IgD-negative memory B cell (primary cell): ENCODE measurements around the gene NPLOC4. TPM values are rescaled to one million over a fixed set of nuclear protein-coding genes. Genes with fewer than 3 reads are reported as not detected.

ENCODE experiments used
- H3K27ac Mint-ChIP-seq, 3 donors: one replicate each; pipeline ENCODE4 v1.8.0; 2020 to 2022; ENCODE audit warnings: mild to moderate bottlenecking in 3 of 3, mixed read lengths in 3 of 3, moderate library complexity in 1 of 3
- H3K27me3 Mint-ChIP-seq: one replicate; pipeline ENCODE4 v1.8.0; 2021; ENCODE audit warnings: mixed read lengths
- H3K36me3 Mint-ChIP-seq: one replicate; pipeline ENCODE4 v1.8.0; 2020; ENCODE audit warnings: mild to moderate bottlenecking, mixed read lengths
- H3K4me1 Mint-ChIP-seq, 3 donors: one replicate each; pipeline ENCODE4 v1.8.0; 2020 to 2022; ENCODE audit warnings: mixed read lengths in 3 of 3, mild to moderate bottlenecking in 1 of 3
- H3K4me3 Mint-ChIP-seq, 4 donors: one replicate each; pipeline ENCODE4 v1.8.0; 2020 to 2022; ENCODE audit warnings: mild to moderate bottlenecking in 4 of 4, mixed read lengths in 4 of 4, moderate library complexity in 3 of 4
- H3K9me3 Mint-ChIP-seq, 3 donors: one replicate each; pipeline ENCODE4 v1.8.0; 2020 to 2021; ENCODE audit warnings: mixed read lengths in 3 of 3, mild to moderate bottlenecking in 1 of 3
- polyA plus RNA-seq: library from polyadenylated mRNA; unstranded; fragments of 300-500 nt; fragmentation: Illumina TruSeq; gene quantifications from one replicate; pipeline ENCODE4 v1.2.3, GENCODE V29; 2021

The NPLOC4 gene
- polyA plus RNA-seq, 1 donor from 2014 or later = 53.5 TPM

- Mint-ChIP-seq H3K27ac (peak overlapping the region; percentile 94 to 97 (median 96)), H3K27me3 (no peaks in the 10 kb centered on the region), H3K4me3 (peak overlapping the region; percentile 88 to 96 (median 91)), H3K9me3 (no peaks in the 10 kb centered on the region), H3K4me1 (peaks cover 10 to 23% (median 21%) of the 10 kb centered on the region in 3 donors), H3K36me3 (no peaks in the 10 kb centered on the region)
Observed at GRCh38 chr17:81518113-81518784, 118.7 kb downstream of the NPLOC4 start.

- peak overlapping the region; percentile 88 to 96 (median 91) for H3K4me3 Mint-ChIP-seq
- no peaks in the 10 kb centered on the region for H3K36me3 Mint-ChIP-seq
- H3K9me3 Mint-ChIP-seq = no peaks in the 10 kb centered on the region
- peaks cover 10 to 23% (median 22%) of the 10 kb centered on the region in 3 donors for H3K4me1 Mint-ChIP-seq
- no peaks in the 10 kb centered on the region for H3K27me3 Mint-ChIP-seq
- H3K27ac Mint-ChIP-seq = peak overlapping the region; percentile 94 to 97 (median 96)
Observed at GRCh38 chr17:81517339-81518112, 119.4 kb downstream of the NPLOC4 start.

- Mint-ChIP-seq H3K9me3 (no peaks in the 10 kb centered on the region), H3K27me3 (no peaks in the 10 kb centered on the region), H3K36me3 (peaks cover under 1% of the 10 kb centered on the region), H3K4me3 (peak overlapping the region; percentile 89 to 96 (median 94)), H3K27ac (peak overlapping the region; percentile 94 to 97 (median 96)), H3K4me1 (peaks cover 10 to 23% (median 22%) of the 10 kb centered on the region in 3 donors)
Observed at GRCh38 chr17:81517009-81517338, 119.9 kb downstream of the NPLOC4 start.

- Mint-ChIP-seq H3K36me3 (peaks cover 6% of the 10 kb centered on the region), H3K9me3 (no peaks in the 10 kb centered on the region), H3K27me3 (no peaks in the 10 kb centered on the region), H3K4me3 (peak overlapping the region; percentile 89 to 96 (median 94)), H3K27ac (peak overlapping the region; percentile 94 to 97 (median 96)), H3K4me1 (peaks cover 10 to 25% (median 22%) of the 10 kb centered on the region in 3 donors)
Observed at GRCh38 chr17:81516439-81516838, 120.5 kb downstream of the NPLOC4 start.

- Mint-ChIP-seq H3K27ac (peak overlapping the region; percentile 92 to 97 (median 96)), H3K4me1 (peaks cover 15 to 28% (median 28%) of the 10 kb centered on the region in 3 donors), H3K9me3 (no peaks in the 10 kb centered on the region), H3K36me3 (peaks cover 14% of the 10 kb centered on the region), H3K4me3 (peak overlapping the region; percentile 89 to 96 (median 94)), H3K27me3 (no peaks in the 10 kb centered on the region)
Observed at GRCh38 chr17:81515530-81516041, 121.3 kb downstream of the NPLOC4 start.

- Mint-ChIP-seq H3K27ac (peak overlapping the region; percentile 92 to 99 (median 93)), H3K4me1 (peaks cover 19 to 32% (median 30%) of the 10 kb centered on the region in 3 donors), H3K9me3 (no peaks in the 10 kb centered on the region), H3K27me3 (no peaks in the 10 kb centered on the region), H3K4me3 (peak overlapping the region; percentile 89 to 96 (median 94)), H3K36me3 (peaks cover 19% of the 10 kb centered on the region)
Observed at GRCh38 chr17:81514739-81515529, 122.0 kb downstream of the NPLOC4 start.

- Mint-ChIP-seq H3K4me1 (peaks cover 24 to 38% (median 36%) of the 10 kb centered on the region in 3 donors), H3K27me3 (no peaks in the 10 kb centered on the region), H3K9me3 (no peaks in the 10 kb centered on the region), H3K4me3 (peak overlapping the region; percentile 86 to 99 (median 91)), H3K36me3 (peaks cover 24% of the 10 kb centered on the region), H3K27ac (peak overlapping the region; percentile 84 to 99 (median 95))
Observed at GRCh38 chr17:81514489-81514738, 122.5 kb downstream of the NPLOC4 start.

GRCh38 chr17:81513753-81514488, 123.0 kb downstream of the NPLOC4 start:
- H3K4me3 Mint-ChIP-seq = peak overlapping the region; percentile 86 to 99 (median 96)
- H3K27me3 Mint-ChIP-seq = no peaks in the 10 kb centered on the region
- H3K27ac Mint-ChIP-seq = peak overlapping the region; percentile 95 to 99 (median 95)
- peaks cover 24% of the 10 kb centered on the region for H3K36me3 Mint-ChIP-seq
- H3K4me1 Mint-ChIP-seq = peaks cover 29 to 42% (median 41%) of the 10 kb centered on the region in 3 donors
- no peaks in the 10 kb centered on the region for H3K9me3 Mint-ChIP-seq

GRCh38 chr17:81513372-81513752, 123.5 kb downstream of the NPLOC4 start:
- H3K27me3 Mint-ChIP-seq = no peaks in the 10 kb centered on the region
- H3K36me3 Mint-ChIP-seq = peaks cover 24% of the 10 kb centered on the region
- H3K4me3 Mint-ChIP-seq = peak overlapping the region; percentile 86 to 99 (median 96)
- no peaks in the 10 kb centered on the region for H3K9me3 Mint-ChIP-seq
- peak overlapping the region; percentile 95 to 99 (median 95) for H3K27ac Mint-ChIP-seq
- peaks cover 31 to 44% (median 39%) of the 10 kb centered on the region in 3 donors for H3K4me1 Mint-ChIP-seq

GRCh38 chr17:81512562-81513371, 124.1 kb downstream of the NPLOC4 start, which contains the start of gene ACTG1:
Gene ACTG1 (minus strand): TSS chr17:81512799. CDS start chr17:81512354, 445 bp downstream.
- Mint-ChIP-seq H3K36me3 (peaks cover 24% of the 10 kb centered on the region), H3K27me3 (no peaks in the 10 kb centered on the region), H3K4me1 (peaks cover 27 to 38% (median 36%) of the 10 kb centered on the region in 3 donors)

GRCh38 chr17:81511804-81512561, 124.9 kb downstream of the NPLOC4 start:
- peaks cover 26% of the 10 kb centered on the region for H3K36me3 Mint-ChIP-seq
- H3K9me3 Mint-ChIP-seq = no peaks in the 10 kb centered on the region
- peaks cover 27 to 37% (median 36%) of the 10 kb centered on the region in 3 donors for H3K4me1 Mint-ChIP-seq
- H3K4me3 Mint-ChIP-seq = peak overlapping the region; percentile 94 to 99 (median 97)
- H3K27ac Mint-ChIP-seq = peak overlapping the region; percentile 85 to 99 (median 96)
- no peaks in the 10 kb centered on the region for H3K27me3 Mint-ChIP-seq

More at GRCh38 chr17:81512562-81513371, 124.1 kb downstream of the NPLOC4 start, which contains the start of gene ACTG1:
- Mint-ChIP-seq H3K9me3 (no peaks in the 10 kb centered on the region), H3K27ac (peak within 1 kb of the TSS; percentile 95 to 99 (median 96)), H3K4me3 (peak within 1 kb of the TSS; percentile 94 to 99 (median 97))

GRCh38 chr17:81511554-81511803, 125.4 kb downstream of the NPLOC4 start:
- Mint-ChIP-seq H3K4me3 (peak overlapping the region; percentile 94 to 99 (median 97)), H3K27ac (peak overlapping the region; percentile 85 to 99 (median 96)), H3K27me3 (no peaks in the 10 kb centered on the region), H3K4me1 (peaks cover 25 to 37% (median 32%) of the 10 kb centered on the region in 3 donors), H3K36me3 (peaks cover 26% of the 10 kb centered on the region), H3K9me3 (no peaks in the 10 kb centered on the region)
